HG03442 (cell line): ENCODE results near the gene EYA2.

Source experiments
- ATAC-seq: cut with Tn5 transposase; IDR thresholded peaks from one replicate; pipeline ENCODE4 v1.9.1; 2021; ENCODE audit warnings: mild to moderate bottlenecking, moderate library complexity; ENCODE audit not compliant: unreplicated experiment

The EYA2 gene

GRCh38 chr20:46999801-47000465, 105.3 kb downstream of the EYA2 start:
- ATAC-seq = no peak

GRCh38 chr20:47003223-47003622, 108.6 kb downstream of the EYA2 start:
- ATAC-seq = no peak

- ATAC-seq = no peak
Observed at GRCh38 chr20:47004179-47004578, 109.5 kb downstream of the EYA2 start.

- ATAC-seq = no peak
Observed at GRCh38 chr20:47007826-47008655, 113.4 kb downstream of the EYA2 start.

- ATAC-seq = no peak
Observed at GRCh38 chr20:47008842-47009518, 114.3 kb downstream of the EYA2 start.

- ATAC-seq = no peak
Observed at GRCh38 chr20:47009784-47010183, 115.1 kb downstream of the EYA2 start.

- no peak for ATAC-seq
Observed at GRCh38 chr20:47011984-47012383, 117.3 kb downstream of the EYA2 start.

- ATAC-seq = no peak
Observed at GRCh38 chr20:47013606-47014005, 119.0 kb downstream of the EYA2 start.

GRCh38 chr20:47016068-47016664, 121.5 kb downstream of the EYA2 start:
- no peak for ATAC-seq

- ATAC-seq = no peak
Observed at GRCh38 chr20:47018381-47018780, 123.7 kb downstream of the EYA2 start.

- ATAC-seq = no peak
Observed at GRCh38 chr20:47019121-47019824, 124.6 kb downstream of the EYA2 start.

GRCh38 chr20:47020231-47020630, 125.6 kb downstream of the EYA2 start:
- ATAC-seq = no peak

- ATAC-seq = no peak
Observed at GRCh38 chr20:47021850-47022249, 127.2 kb downstream of the EYA2 start.

GRCh38 chr20:47024461-47024937, 129.9 kb downstream of the EYA2 start:
- ATAC-seq = no peak

GRCh38 chr20:47027042-47027441, 132.4 kb downstream of the EYA2 start:
- no peak for ATAC-seq

GRCh38 chr20:47027456-47027855, 132.8 kb downstream of the EYA2 start:
- no peak for ATAC-seq

- no peak for ATAC-seq
Observed at GRCh38 chr20:47028487-47028886, 133.8 kb downstream of the EYA2 start.

GRCh38 chr20:47029845-47030244, 135.2 kb downstream of the EYA2 start:
- no peak for ATAC-seq

GRCh38 chr20:47030271-47030810, 135.7 kb downstream of the EYA2 start:
- no peak for ATAC-seq

- no peak for ATAC-seq
Observed at GRCh38 chr20:47031004-47031403, 136.4 kb downstream of the EYA2 start.
